ENCODE data around the gene CCSER1. TPM values are rescaled to one million over a fixed set of nuclear protein-coding genes. Genes with fewer than 3 reads are reported as not detected.

The CCSER1 gene
- total RNA-seq, 2 experiments from 2014 or later = not detected

GRCh38 chr4:90185416-90185815, 58.2 kb downstream of the CCSER1 start:
- DNase-seq (no peak), ATAC-seq (no peak)
- Mint-ChIP-seq H3K4me3 (no peak overlapping the region), H3K27me3 (no peaks in the 10 kb centered on the region), H3K36me3 (ENCODE audit: low read depth) (no peaks in the 10 kb centered on the region), H3K4me1 (ENCODE audit: low read depth) (no peaks in the 10 kb centered on the region), H3K27ac (no peak overlapping the region), H3K9me3 (no peaks in the 10 kb centered on the region)
- intact Hi-C loops (cut with micrococcal nuclease) = no loop called here
- ChIA-PET POLR2A (no interaction called here), CTCF (no interaction called here)
- TF ChIP-seq CTCF (IDR thresholded peaks at IDR 0.05) = no peak

GRCh38 chr4:90186229-90186628, 59.0 kb downstream of the CCSER1 start:
- Mint-ChIP-seq H3K9me3 (no peaks in the 10 kb centered on the region), H3K27me3 (no peaks in the 10 kb centered on the region)

GRCh38 chr4:90187148-90187884, 60.1 kb downstream of the CCSER1 start:
- POLR2A ChIA-PET = no interaction called here
- no peaks in the 10 kb centered on the region for H3K27me3 Mint-ChIP-seq
- no peak overlapping the region for H3K27ac Mint-ChIP-seq
- TF ChIP-seq CTCF (IDR thresholded peaks at IDR 0.05) = no peak
- H3K9me3 Mint-ChIP-seq = no peaks in the 10 kb centered on the region
- no peak overlapping the region for H3K4me3 Mint-ChIP-seq
- no peaks in the 10 kb centered on the region for H3K36me3 Mint-ChIP-seq (ENCODE audit: low read depth)
- intact Hi-C loops (cut with micrococcal nuclease) = no loop called here
- no peak for DNase-seq
- CTCF ChIA-PET = no interaction called here
- no peak for ATAC-seq
- no peaks in the 10 kb centered on the region for H3K4me1 Mint-ChIP-seq (ENCODE audit: low read depth)

More at GRCh38 chr4:90186229-90186628, 59.0 kb downstream of the CCSER1 start:
- Mint-ChIP-seq H3K4me3 (no peak overlapping the region), H3K36me3 (ENCODE audit: low read depth) (no peaks in the 10 kb centered on the region), H3K4me1 (ENCODE audit: low read depth) (no peaks in the 10 kb centered on the region), H3K27ac (no peak overlapping the region)
- intact Hi-C loops (cut with micrococcal nuclease) = no loop called here
- DNase-seq (no peak), ATAC-seq (no peak)
- TF ChIP-seq CTCF (IDR thresholded peaks at IDR 0.05) = no peak
- ChIA-PET CTCF (no interaction called here), POLR2A (no interaction called here)

GRCh38 chr4:90189178-90189577, 62.0 kb downstream of the CCSER1 start:
- POLR2A ChIA-PET = no interaction called here
- no peak overlapping the region for H3K27ac Mint-ChIP-seq
- no peaks in the 10 kb centered on the region for H3K27me3 Mint-ChIP-seq
- no peak for ATAC-seq
- intact Hi-C loops (cut with micrococcal nuclease) = no loop called here
- H3K4me3 Mint-ChIP-seq = no peak overlapping the region
- no peaks in the 10 kb centered on the region for H3K4me1 Mint-ChIP-seq (ENCODE audit: low read depth)
- no peaks in the 10 kb centered on the region for H3K36me3 Mint-ChIP-seq (ENCODE audit: low read depth)
- DNase-seq = no peak
- TF ChIP-seq CTCF (IDR thresholded peaks at IDR 0.05) = no peak
- H3K9me3 Mint-ChIP-seq = no peaks in the 10 kb centered on the region
- CTCF ChIA-PET = no interaction called here

- ATAC-seq (no peak), DNase-seq (no peak)
- no peak overlapping the region for H3K27ac Mint-ChIP-seq
- intact Hi-C loops (cut with micrococcal nuclease) = no loop called here
- H3K9me3 Mint-ChIP-seq = no peaks in the 10 kb centered on the region
- H3K4me3 Mint-ChIP-seq = no peak overlapping the region
- no peaks in the 10 kb centered on the region for H3K4me1 Mint-ChIP-seq (ENCODE audit: low read depth)
- no peaks in the 10 kb centered on the region for H3K27me3 Mint-ChIP-seq
- ChIA-PET POLR2A (no interaction called here), CTCF (no interaction called here)
- H3K36me3 Mint-ChIP-seq (ENCODE audit: low read depth) = no peaks in the 10 kb centered on the region
- no peak for TF ChIP-seq CTCF (IDR thresholded peaks at IDR 0.05)
These were observed 62.8 kb downstream of the CCSER1 start for GRCh38 chr4:90189946-90190345.

Measured in activated CD8-positive, alpha-beta T cell treated with anti-CD3 and anti-CD28 coated beads for 36 hours (primary cell).